HG03064 (cell line): ENCODE measurements around the gene KCNC4.

Experiments used
- ATAC-seq: cut with Tn5 transposase; IDR thresholded peaks from one replicate; pipeline ENCODE4 v1.9.1; 2021; ENCODE audit warnings: low read depth; ENCODE audit not compliant: unreplicated experiment

Gene KCNC4

GRCh38 chr1:110210604-110211495 lies 736 bp downstream of the KCNC4 start:
- peak; percentile 23 for ATAC-seq

DNA sequence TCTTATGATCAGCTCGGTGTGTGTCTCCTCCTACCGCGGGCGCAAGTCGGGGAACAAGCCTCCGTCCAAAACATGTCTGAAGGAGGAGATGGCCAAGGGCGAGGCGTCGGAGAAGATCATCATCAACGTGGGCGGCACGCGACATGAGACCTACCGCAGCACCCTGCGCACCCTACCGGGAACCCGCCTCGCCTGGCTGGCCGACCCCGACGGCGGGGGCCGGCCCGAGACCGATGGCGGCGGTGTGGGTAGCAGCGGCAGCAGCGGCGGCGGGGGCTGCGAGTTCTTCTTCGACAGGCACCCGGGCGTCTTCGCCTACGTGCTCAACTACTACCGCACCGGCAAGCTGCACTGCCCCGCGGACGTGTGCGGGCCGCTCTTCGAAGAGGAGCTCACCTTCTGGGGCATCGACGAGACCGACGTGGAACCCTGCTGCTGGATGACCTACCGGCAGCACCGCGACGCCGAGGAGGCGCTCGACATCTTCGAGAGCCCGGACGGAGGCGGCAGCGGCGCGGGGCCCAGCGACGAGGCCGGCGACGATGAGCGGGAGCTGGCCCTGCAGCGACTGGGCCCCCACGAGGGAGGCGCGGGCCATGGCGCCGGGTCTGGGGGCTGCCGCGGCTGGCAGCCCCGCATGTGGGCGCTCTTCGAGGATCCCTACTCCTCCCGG lies 1.5 kb downstream of the KCNC4 start:
- ATAC-seq = no peak

DNA sequence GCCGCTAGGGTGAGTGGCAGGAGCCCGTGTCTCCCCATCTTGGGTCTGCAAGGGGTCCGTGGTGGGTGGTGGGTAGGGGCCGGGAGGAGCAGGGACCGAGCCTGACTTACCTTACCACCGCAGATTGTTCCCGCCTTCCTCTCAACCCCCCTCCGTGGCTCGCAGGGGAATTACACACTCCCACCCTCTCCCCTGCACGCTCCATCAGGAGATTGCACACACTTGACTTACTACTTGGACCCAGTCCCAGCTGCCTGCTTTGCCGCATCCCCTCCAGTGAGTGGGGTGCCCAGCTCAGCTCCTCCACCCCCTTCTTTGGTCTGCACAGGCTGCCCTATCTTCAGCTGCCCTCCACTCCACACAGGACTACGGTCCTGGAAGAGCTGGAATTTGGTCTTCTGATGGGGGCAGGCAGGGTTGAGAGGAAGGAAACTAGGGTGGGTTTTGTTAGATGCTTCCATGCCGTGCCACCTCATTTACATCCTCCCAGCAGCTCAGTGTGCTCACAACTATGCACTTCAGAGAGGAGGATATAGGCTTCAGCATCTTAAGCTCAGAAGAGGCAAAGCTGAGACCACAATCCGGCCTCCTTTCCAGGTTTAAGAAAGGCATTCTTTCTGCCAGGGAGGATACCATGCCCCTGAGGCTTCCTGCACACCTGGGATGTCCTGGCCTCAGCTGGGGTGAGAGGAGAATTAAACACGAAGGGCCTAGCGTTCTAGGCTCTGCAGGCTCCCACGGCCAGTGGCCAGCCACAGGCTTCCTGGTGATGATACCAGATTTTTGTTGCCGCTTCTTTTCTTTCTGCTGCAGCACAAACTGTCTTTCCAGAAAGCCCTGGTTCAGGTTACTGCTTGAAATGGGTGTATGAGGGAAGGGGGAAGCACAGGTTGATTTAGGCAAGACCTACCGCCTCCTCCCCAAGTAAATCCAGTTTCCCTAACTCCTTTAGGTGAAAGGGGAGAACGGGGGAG lies 2.3 kb downstream of the KCNC4 start:
- no peak for ATAC-seq

GRCh38 chr1:110213143-110213540 lies 3.0 kb downstream of the KCNC4 start:
- ATAC-seq = no peak

GRCh38 chr1:110214454-110215404 lies 4.6 kb downstream of the KCNC4 start:
- ATAC-seq = no peak

DNA sequence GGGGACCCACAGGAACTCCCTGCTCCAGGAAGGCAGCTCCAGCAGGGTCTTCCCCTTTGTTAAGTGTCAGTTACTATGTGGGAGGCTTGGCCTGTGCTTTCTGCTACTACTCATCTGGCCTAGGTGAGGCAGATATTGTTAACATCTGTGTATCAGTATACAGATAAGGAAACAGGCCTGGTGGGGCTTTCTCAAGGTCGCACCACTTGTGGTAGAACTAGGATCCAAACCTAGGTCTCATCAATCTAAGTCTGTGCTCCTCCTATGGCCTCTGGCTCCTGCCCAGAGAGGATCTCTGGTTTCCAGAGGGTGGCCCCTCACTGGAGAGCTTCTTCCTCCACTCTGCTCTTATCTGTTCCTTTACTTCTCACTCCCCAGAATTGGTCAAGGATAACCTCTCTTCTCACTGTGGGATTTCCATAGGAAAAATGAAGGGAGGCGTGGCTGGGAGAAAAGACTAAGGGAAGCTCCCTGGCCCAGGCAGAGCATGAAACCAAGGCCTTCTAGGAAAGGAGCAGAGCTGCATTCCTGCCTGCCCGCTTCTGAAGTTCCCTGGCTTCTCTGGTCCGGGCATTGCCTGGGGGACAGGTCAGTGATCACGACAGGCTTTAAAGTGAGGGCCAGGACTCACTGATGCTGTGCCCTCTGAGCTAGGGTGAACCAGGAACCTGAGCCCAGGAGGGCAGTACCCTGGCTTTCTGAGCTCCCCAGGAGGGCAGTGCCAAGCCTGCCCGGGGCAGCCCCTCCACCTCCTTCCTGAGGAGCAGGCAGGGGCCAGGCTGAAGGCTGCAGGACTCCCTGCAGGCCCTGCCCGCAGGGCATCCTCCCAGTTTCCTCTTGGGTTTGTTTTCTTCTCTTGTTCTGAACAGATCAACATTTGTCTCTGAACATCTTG lies 5.8 kb downstream of the KCNC4 start:
- ATAC-seq = no peak

- no peak for ATAC-seq
Observed at GRCh38 chr1:110216844-110217444, 6.8 kb downstream of the KCNC4 start.

DNA sequence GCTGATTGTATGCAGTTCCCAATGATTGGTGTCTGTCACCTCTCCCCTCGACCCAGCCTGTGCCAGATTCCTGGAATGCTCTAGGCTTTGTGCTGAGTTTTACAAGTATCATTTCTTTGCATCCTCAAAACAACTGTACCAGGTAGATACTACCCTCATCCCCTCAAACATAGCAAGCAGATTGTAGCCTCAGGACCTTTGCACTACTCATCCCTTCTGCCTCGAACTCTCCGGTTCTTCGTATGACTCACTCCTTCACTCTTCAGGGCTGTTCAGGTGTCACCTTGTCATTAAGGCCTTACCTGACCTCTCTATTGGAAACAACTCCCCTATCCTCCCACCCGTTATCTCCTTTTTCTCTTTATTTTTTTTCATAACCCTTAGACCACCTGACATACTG lies 8.0 kb downstream of the KCNC4 start:
- ATAC-seq = no peak

GRCh38 chr1:110218739-110219138 lies 8.6 kb downstream of the KCNC4 start:
- ATAC-seq = no peak

- ATAC-seq = no peak
Observed at GRCh38 chr1:110220324-110220723, 10.2 kb downstream of the KCNC4 start.

GRCh38 chr1:110221119-110221518 lies 11.0 kb downstream of the KCNC4 start:
- ATAC-seq = no peak

DNA sequence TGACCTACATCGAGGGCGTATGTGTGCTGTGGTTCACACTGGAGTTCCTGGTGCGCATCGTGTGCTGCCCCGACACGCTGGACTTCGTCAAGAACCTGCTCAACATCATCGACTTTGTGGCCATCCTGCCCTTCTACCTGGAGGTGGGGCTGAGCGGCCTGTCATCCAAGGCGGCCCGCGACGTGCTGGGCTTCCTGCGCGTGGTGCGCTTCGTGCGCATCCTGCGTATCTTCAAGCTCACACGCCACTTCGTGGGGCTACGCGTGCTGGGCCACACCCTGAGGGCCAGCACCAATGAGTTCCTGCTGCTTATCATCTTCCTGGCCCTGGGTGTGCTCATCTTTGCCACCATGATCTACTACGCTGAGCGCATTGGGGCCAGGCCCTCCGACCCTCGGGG lies 13.0 kb downstream of the KCNC4 start:
- ATAC-seq = no peak

DNA sequence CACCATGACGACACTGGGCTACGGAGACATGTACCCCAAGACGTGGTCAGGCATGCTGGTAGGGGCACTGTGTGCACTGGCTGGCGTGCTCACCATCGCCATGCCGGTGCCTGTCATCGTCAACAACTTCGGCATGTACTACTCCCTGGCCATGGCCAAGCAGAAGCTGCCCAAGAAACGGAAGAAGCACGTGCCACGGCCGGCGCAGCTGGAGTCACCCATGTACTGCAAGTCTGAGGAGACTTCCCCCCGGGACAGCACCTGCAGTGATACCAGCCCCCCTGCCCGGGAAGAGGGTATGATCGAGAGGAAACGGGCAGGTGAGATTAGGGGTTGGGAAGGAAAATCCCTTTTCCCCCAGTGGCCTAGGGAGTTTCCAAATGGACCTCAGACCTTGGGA lies 13.5 kb downstream of the KCNC4 start:
- no peak for ATAC-seq

DNA sequence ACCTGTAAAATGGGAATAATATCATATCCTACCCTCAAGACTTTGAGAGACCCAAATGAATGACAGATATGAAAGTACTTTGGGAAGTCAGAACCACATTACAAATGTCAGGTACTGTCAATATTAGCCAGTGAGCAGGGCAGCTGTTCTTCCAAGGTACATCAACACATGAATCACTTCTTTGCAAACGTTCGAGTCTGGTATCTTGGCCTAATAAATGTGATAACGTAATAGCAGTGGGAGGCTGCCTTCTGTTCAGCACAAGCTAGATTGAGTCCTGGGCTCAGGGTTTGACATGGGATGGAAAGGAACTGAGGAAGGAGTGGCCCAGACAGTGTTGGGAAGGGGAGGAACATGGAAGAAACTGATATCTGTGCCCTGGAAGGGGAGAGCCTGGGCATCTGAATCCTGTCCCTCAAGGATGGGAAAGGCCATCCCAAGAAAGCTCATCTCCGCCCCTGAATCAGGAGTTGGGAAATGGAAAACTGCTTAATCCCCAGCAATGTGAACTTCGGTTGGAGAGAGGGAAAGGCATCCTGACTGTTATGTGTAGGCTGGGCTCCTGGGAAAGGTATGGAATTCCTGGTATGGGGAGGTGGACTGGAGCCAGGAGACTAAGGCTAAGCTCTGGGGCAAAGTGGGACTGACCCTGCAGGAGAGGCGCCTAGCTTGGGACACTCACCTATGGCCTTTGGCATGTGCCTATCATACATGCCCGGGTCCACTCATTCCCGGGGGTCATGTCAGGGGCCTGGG lies 14.3 kb downstream of the KCNC4 start:
- no peak for ATAC-seq

GRCh38 chr1:110225212-110225611 lies 15.1 kb downstream of the KCNC4 start:
- ATAC-seq = no peak

DNA sequence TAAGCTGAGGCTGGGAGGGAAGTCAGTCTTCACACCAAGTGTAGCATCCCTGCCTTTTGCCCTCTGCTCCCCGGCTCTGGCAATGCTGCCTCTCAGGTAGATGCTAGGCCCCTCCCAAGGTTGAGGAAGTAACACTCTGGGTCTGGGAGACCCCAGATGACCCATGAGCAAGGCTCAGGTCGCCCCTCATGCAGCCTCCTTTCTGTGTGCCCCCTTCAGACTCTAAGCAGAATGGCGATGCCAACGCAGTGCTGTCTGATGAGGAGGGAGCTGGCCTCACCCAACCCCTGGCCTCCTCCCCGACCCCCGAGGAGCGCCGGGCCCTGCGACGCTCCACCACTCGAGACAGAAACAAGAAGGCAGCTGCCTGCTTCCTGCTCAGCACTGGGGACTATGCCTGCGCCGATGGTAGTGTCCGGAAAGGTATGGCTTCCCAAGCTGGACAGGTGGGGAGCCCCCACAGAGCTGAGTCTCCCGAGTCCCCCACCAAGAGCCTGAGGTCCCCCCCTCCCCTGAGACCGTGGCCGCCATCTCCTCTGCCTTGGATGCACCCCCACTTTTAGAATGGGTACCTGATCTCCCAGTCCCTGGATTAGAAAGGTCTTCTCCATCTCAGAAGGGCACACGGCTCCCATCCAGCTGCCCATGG lies 15.8 kb downstream of the KCNC4 start:
- no peak for ATAC-seq

- no peak for ATAC-seq
Observed at GRCh38 chr1:110227774-110228173, 17.7 kb downstream of the KCNC4 start.
